GM12878 (cell line): ENCODE results near the gene HS3ST6. TPM values are rescaled to one million over a fixed set of nuclear protein-coding genes. Genes with fewer than 3 reads are reported as not detected.

Experiments
- CREM ChIP-seq: IDR thresholded peaks from 2 replicates; pipeline ENCODE4 v1.6.1; 2014; ENCODE audit warnings: antibody characterized with exemption, low read depth
- PRDM15 ChIP-seq: fragments of 450-650 bp; formaldehyde crosslinking; IDR thresholded peaks from 2 replicates; pipeline ENCODE4 v1.4.0; 2020; ENCODE audit warnings: mild to moderate bottlenecking, moderate library complexity
- RUNX3 ChIP-seq: IDR thresholded peaks from 2 replicates; pipeline ENCODE4 v1.6.1; 2012; ENCODE audit warnings: low read length, inconsistent platforms
- SUZ12 ChIP-seq: fragments of 200-600 bp; sonication (generic); IDR thresholded peaks from one replicate; pipeline ENCODE4 v1.6.1; 2018; ENCODE audit warnings: antibody characterized with exemption, mild to moderate bottlenecking; ENCODE audit not compliant: unreplicated experiment
- polyA plus RNA-seq, 11 experiments: library from polyadenylated mRNA; depleted of rRNA in 4 of 11; unstranded in 6 of 11; stranded (reverse) in 5 of 11; fragments of >200 nt; fragmentation: Nextera tagmentation in 4 of 11; fragmentation: Illumina TruSeq in 1 of 11; extraction: Ambion mirVana in 4 of 11; extraction: Trizol in 1 of 11; gene quantifications; 1 replicate in 1 of 11; 2 replicates in 10 of 11; pipeline versions ENCODE4 v1.2.1 to v1.2.3, GENCODE V29; 2011 to 2016; ENCODE audit warnings: inconsistent platforms in 2 of 11, missing spikeins in 2 of 11, low read depth in 1 of 11
- small RNA-seq: library from RNA; depleted of rRNA; stranded (forward); fragments of <200 nt; gene quantifications from one replicate; pipeline ENCODE3, GENCODE V24; 2014
- total RNA-seq, 4 experiments: library from RNA; depleted of rRNA in 3 of 4; stranded (reverse); fragments of >200 nt in 3 of 4; fragmentation: Illumina TruSeq in 1 of 4; extraction: Trizol in 1 of 4; gene quantifications; 2 replicates each; pipeline versions ENCODE4 v1.2.1 to v1.2.3, GENCODE V29; 2013 to 2021

Gene HS3ST6
- total and polyA plus RNA-seq, 10 of the 15 experiments (the other 5 are each of a cell fraction or from before 2014, with no cell fraction given) = not detected

- TF ChIP-seq CREM (no peak), SUZ12 (no peak), RUNX3 (no peak), PRDM15 (CRISPR knock-in tag) (no peak)
Observed at GRCh38 chr16:1861730-1862129, 56.5 kb downstream of the HS3ST6 start (continued).

Small RNA genes within 50 kb of the gene (small RNA-seq; reads per million reads assigned to genes)
- gene SNORA10 (not detected), gene SNORA64 (not detected)

Other genes with a start within 250 kb of the HS3ST6 start
Only the 7 nearest of the 28 such genes appear.
- 0.44 TPM in 1 of 2 replicates, not detected in the other for gene MEIOB, start 46.3 kb downstream of the HS3ST6 start, total RNA-seq (2014; rRNA removed)
- 0.09 TPM in 1 of 2 replicates, not detected in the other for gene MEIOB, start 46.3 kb downstream of the HS3ST6 start, total RNA-seq (2014; rRNA removed; fragmentation: Illumina TruSeq; extraction: Trizol)
- gene MEIOB, start 46.3 kb downstream of the HS3ST6 start, total RNA-seq (2021) = 0.13 TPM in 1 of 2 replicates, not detected in the other
- gene MEIOB, start 46.3 kb downstream of the HS3ST6 start, polyA plus RNA-seq (2011; rRNA removed) = 0.12 TPM in 1 of 2 replicates, not detected in the other
- gene MEIOB, start 46.3 kb downstream of the HS3ST6 start, polyA plus RNA-seq (2014; fragmentation: Illumina TruSeq; extraction: Trizol) = 0.04 TPM in 1 of 2 replicates, not detected in the other
- under 1 TPM; 0.04 to 0.24 TPM for gene MEIOB, start 46.3 kb downstream of the HS3ST6 start, polyA plus RNA-seq (2014; fragmentation: Nextera tagmentation; extraction: Ambion mirVana)
- gene MEIOB, start 46.3 kb downstream of the HS3ST6 start, polyA plus RNA-seq (2014; rRNA removed) = 0.26 TPM in 1 of 2 replicates, not detected in the other
- gene MEIOB, start 46.3 kb downstream of the HS3ST6 start, polyA plus RNA-seq (2016; fragmentation: Nextera tagmentation; extraction: Ambion mirVana) = not detected
- gene MSRB1, start 24.8 kb upstream of the HS3ST6 start, total RNA-seq (2014; rRNA removed) = 20.1 and 23.7 TPM in 2 replicates
- 15.7 and 17.9 TPM in 2 replicates for gene MSRB1, start 24.8 kb upstream of the HS3ST6 start, total RNA-seq (2014; rRNA removed; fragmentation: Illumina TruSeq; extraction: Trizol)
- gene MSRB1, start 24.8 kb upstream of the HS3ST6 start, total RNA-seq (2021) = 24.5 and 27.7 TPM in 2 replicates
- 17.4 and 30.7 TPM in 2 replicates for gene MSRB1, start 24.8 kb upstream of the HS3ST6 start, polyA plus RNA-seq (2011; rRNA removed)
- gene MSRB1, start 24.8 kb upstream of the HS3ST6 start, polyA plus RNA-seq (2014; fragmentation: Illumina TruSeq; extraction: Trizol) = 5.1 and 22.0 TPM in 2 replicates
- gene MSRB1, start 24.8 kb upstream of the HS3ST6 start, polyA plus RNA-seq (2014; fragmentation: Nextera tagmentation; extraction: Ambion mirVana) = 1 to 10 TPM; 5.1 to 9.3 TPM
- 35.7 and 38.6 TPM in 2 replicates for gene MSRB1, start 24.8 kb upstream of the HS3ST6 start, polyA plus RNA-seq (2014; rRNA removed)
- 10 to 100 TPM; 41.2 to 48.6 TPM for gene MSRB1, start 24.8 kb upstream of the HS3ST6 start, polyA plus RNA-seq (2016; fragmentation: Nextera tagmentation; extraction: Ambion mirVana)
- not detected in 2 replicates for gene RPL3L, start 36.3 kb upstream of the HS3ST6 start, total RNA-seq (2014; rRNA removed)
- gene RPL3L, start 36.3 kb upstream of the HS3ST6 start, total RNA-seq (2014; rRNA removed; fragmentation: Illumina TruSeq; extraction: Trizol) = not detected in 2 replicates
- gene RPL3L, start 36.3 kb upstream of the HS3ST6 start, total RNA-seq (2021) = not detected in 2 replicates
- not detected in 2 replicates for gene RPL3L, start 36.3 kb upstream of the HS3ST6 start, polyA plus RNA-seq (2011; rRNA removed)
- not detected in 2 replicates for gene RPL3L, start 36.3 kb upstream of the HS3ST6 start, polyA plus RNA-seq (2014; fragmentation: Illumina TruSeq; extraction: Trizol)
- under 1 TPM in 1 of 2 experiments, not detected in 1; 0.07 TPM for gene RPL3L, start 36.3 kb upstream of the HS3ST6 start, polyA plus RNA-seq (2014; fragmentation: Nextera tagmentation; extraction: Ambion mirVana)
- not detected in 2 replicates for gene RPL3L, start 36.3 kb upstream of the HS3ST6 start, polyA plus RNA-seq (2014; rRNA removed)
- gene RPL3L, start 36.3 kb upstream of the HS3ST6 start, polyA plus RNA-seq (2016; fragmentation: Nextera tagmentation; extraction: Ambion mirVana) = under 1 TPM; 0.10 to 0.12 TPM
- gene NDUFB10, start 41.1 kb upstream of the HS3ST6 start, total RNA-seq (2014; rRNA removed) = 233 and 275 TPM in 2 replicates
- 104 and 109 TPM in 2 replicates for gene NDUFB10, start 41.1 kb upstream of the HS3ST6 start, total RNA-seq (2014; rRNA removed; fragmentation: Illumina TruSeq; extraction: Trizol)
- gene NDUFB10, start 41.1 kb upstream of the HS3ST6 start, total RNA-seq (2021) = 149 and 150 TPM in 2 replicates
- 29.3 and 52.2 TPM in 2 replicates for gene NDUFB10, start 41.1 kb upstream of the HS3ST6 start, polyA plus RNA-seq (2011; rRNA removed)
- 61.0 and 87.2 TPM in 2 replicates for gene NDUFB10, start 41.1 kb upstream of the HS3ST6 start, polyA plus RNA-seq (2014; fragmentation: Illumina TruSeq; extraction: Trizol)
- 100 to 1,000 TPM in 1 of 2 experiments, 10 to 100 TPM in 1; 67.5 to 102 TPM for gene NDUFB10, start 41.1 kb upstream of the HS3ST6 start, polyA plus RNA-seq (2014; fragmentation: Nextera tagmentation; extraction: Ambion mirVana)
- gene NDUFB10, start 41.1 kb upstream of the HS3ST6 start, polyA plus RNA-seq (2014; rRNA removed) = 279 and 285 TPM in 2 replicates
- 100 to 1,000 TPM; 306 to 319 TPM for gene NDUFB10, start 41.1 kb upstream of the HS3ST6 start, polyA plus RNA-seq (2016; fragmentation: Nextera tagmentation; extraction: Ambion mirVana)
- gene RPS2, start 46.4 kb upstream of the HS3ST6 start, total RNA-seq (2014; rRNA removed) = 5,589 and 7,037 TPM in 2 replicates
- 4,681 and 5,122 TPM in 2 replicates for gene RPS2, start 46.4 kb upstream of the HS3ST6 start, total RNA-seq (2014; rRNA removed; fragmentation: Illumina TruSeq; extraction: Trizol)
- gene RPS2, start 46.4 kb upstream of the HS3ST6 start, total RNA-seq (2021) = 6,096 and 6,247 TPM in 2 replicates
- 2,202 and 4,066 TPM in 2 replicates for gene RPS2, start 46.4 kb upstream of the HS3ST6 start, polyA plus RNA-seq (2011; rRNA removed)
- gene RPS2, start 46.4 kb upstream of the HS3ST6 start, polyA plus RNA-seq (2014; fragmentation: Illumina TruSeq; extraction: Trizol) = 864 and 3,557 TPM in 2 replicates
- 1,000 to 10,000 TPM; 1,295 to 3,629 TPM for gene RPS2, start 46.4 kb upstream of the HS3ST6 start, polyA plus RNA-seq (2014; fragmentation: Nextera tagmentation; extraction: Ambion mirVana)
- 7,121 and 7,267 TPM in 2 replicates for gene RPS2, start 46.4 kb upstream of the HS3ST6 start, polyA plus RNA-seq (2014; rRNA removed)
- gene RPS2, start 46.4 kb upstream of the HS3ST6 start, polyA plus RNA-seq (2016; fragmentation: Nextera tagmentation; extraction: Ambion mirVana) = 1,000 to 10,000 TPM; 3,107 to 3,800 TPM
- gene RNF151, start 48.4 kb upstream of the HS3ST6 start, total RNA-seq (2014; rRNA removed) = 0.16 and 0.17 TPM in 2 replicates
- gene RNF151, start 48.4 kb upstream of the HS3ST6 start, total RNA-seq (2014; rRNA removed; fragmentation: Illumina TruSeq; extraction: Trizol) = not detected in 2 replicates
- gene RNF151, start 48.4 kb upstream of the HS3ST6 start, total RNA-seq (2021) = 0.32 and 0.56 TPM in 2 replicates
- not detected in 2 replicates for gene RNF151, start 48.4 kb upstream of the HS3ST6 start, polyA plus RNA-seq (2011; rRNA removed)
- not detected in 2 replicates for gene RNF151, start 48.4 kb upstream of the HS3ST6 start, polyA plus RNA-seq (2014; fragmentation: Illumina TruSeq; extraction: Trizol)
- not detected for gene RNF151, start 48.4 kb upstream of the HS3ST6 start, polyA plus RNA-seq (2014; fragmentation: Nextera tagmentation; extraction: Ambion mirVana)
- not detected in 2 replicates for gene RNF151, start 48.4 kb upstream of the HS3ST6 start, polyA plus RNA-seq (2014; rRNA removed)
- not detected for gene RNF151, start 48.4 kb upstream of the HS3ST6 start, polyA plus RNA-seq (2016; fragmentation: Nextera tagmentation; extraction: Ambion mirVana)
- gene TBL3, start 53.6 kb upstream of the HS3ST6 start, total RNA-seq (2014; rRNA removed) = 53.0 and 71.4 TPM in 2 replicates
- 8.2 and 9.6 TPM in 2 replicates for gene TBL3, start 53.6 kb upstream of the HS3ST6 start, total RNA-seq (2014; rRNA removed; fragmentation: Illumina TruSeq; extraction: Trizol)
- gene TBL3, start 53.6 kb upstream of the HS3ST6 start, total RNA-seq (2021) = 64.8 and 66.8 TPM in 2 replicates
- 4.6 and 20.9 TPM in 2 replicates for gene TBL3, start 53.6 kb upstream of the HS3ST6 start, polyA plus RNA-seq (2011; rRNA removed)
- gene TBL3, start 53.6 kb upstream of the HS3ST6 start, polyA plus RNA-seq (2014; fragmentation: Illumina TruSeq; extraction: Trizol) = 5.6 and 21.7 TPM in 2 replicates
- gene TBL3, start 53.6 kb upstream of the HS3ST6 start, polyA plus RNA-seq (2014; fragmentation: Nextera tagmentation; extraction: Ambion mirVana) = 1 to 10 TPM; 1.2 to 8.1 TPM
- gene TBL3, start 53.6 kb upstream of the HS3ST6 start, polyA plus RNA-seq (2014; rRNA removed) = 46.8 and 65.1 TPM in 2 replicates
- 100 to 1,000 TPM in 1 of 2 experiments, 10 to 100 TPM in 1; 89.6 to 101 TPM for gene TBL3, start 53.6 kb upstream of the HS3ST6 start, polyA plus RNA-seq (2016; fragmentation: Nextera tagmentation; extraction: Ambion mirVana)